Sciatic nerve (tissue), 2 donors: ENCODE data around the gene LDLRAD2. TPM values are rescaled to one million over a fixed set of nuclear protein-coding genes. Genes with fewer than 3 reads are reported as not detected.
A peak's percentile ranks its signal among the peaks of the same experiment; 100 is the strongest.
"Not testable (repeated sequence)": the region's sequence is repeated elsewhere in the genome, so short reads cannot be mapped to it uniquely, and the experiment has no call there.

ENCODE experiments used
- ATAC-seq: fragments of 200-7000 bp; cut with Tn5 transposase; one replicate; pipeline ENCODE4 v1.9.1; 2020; ENCODE audit warnings: mild to moderate bottlenecking, moderate library complexity
- DNase-seq: peaks from one replicate; pipeline ENCODE4 v3.0.0-alpha.2; 2020; ENCODE audit warnings: low spot score
- intact Hi-C: fragments of 100-400 bp; cut with DNase I; formaldehyde crosslinking; loops from one replicate; pipeline ENCODE4 v1.14.2; 2022
- total RNA-seq: library from RNA; stranded (reverse); fragmentation: NEBNext Ultra II Directional; extraction: Animal tissue kit (Norgen Biotek cat#: 25700); gene quantifications from one replicate; pipeline ENCODE4 v1.2.1, GENCODE V29; 2021
- donor health status: DM: no; HTN: no; CAD: no.
- donor health status: DM: no; HTN: no; CAD: no.

Gene LDLRAD2
- total RNA-seq, 1 donor from 2014 or later = 0.13 TPM

DNA sequence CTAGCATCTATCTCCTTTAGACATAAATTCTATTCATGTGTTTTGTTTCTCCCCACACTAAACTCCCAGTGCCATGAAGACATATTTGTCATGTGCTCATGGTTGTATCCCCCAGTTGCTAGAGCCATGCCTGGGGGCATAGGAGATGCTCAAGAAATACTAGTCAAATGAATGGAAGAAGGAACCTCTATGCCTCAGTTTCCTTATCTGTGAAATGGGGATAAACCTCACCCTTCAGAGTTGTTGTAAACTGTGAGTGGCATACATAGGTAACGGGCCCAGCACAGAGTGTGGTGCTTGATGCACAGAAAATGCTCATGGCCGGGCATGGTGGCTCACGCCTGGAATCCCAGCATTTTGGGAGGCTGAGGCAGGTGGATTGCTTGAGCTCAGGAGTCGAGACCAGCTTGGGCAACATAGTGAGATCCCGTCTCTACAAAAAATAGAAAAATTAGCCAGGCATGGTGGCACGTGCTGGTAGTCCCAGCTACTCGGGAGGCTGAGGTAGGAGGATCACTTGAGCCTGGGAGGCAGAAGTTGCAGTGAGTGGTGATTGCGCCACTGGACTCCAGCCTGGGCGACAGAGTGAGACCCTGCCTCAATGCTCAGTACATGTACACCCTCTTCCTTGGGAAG is 8.7 kb downstream of the LDLRAD2 start:
- intact Hi-C loops = loop anchor here (10.0 kb wide), 1 partner anchor 536 kb away; no protein-coding TSS in a partner anchor
- no peak for DNase-seq
- no peak for ATAC-seq

DNA sequence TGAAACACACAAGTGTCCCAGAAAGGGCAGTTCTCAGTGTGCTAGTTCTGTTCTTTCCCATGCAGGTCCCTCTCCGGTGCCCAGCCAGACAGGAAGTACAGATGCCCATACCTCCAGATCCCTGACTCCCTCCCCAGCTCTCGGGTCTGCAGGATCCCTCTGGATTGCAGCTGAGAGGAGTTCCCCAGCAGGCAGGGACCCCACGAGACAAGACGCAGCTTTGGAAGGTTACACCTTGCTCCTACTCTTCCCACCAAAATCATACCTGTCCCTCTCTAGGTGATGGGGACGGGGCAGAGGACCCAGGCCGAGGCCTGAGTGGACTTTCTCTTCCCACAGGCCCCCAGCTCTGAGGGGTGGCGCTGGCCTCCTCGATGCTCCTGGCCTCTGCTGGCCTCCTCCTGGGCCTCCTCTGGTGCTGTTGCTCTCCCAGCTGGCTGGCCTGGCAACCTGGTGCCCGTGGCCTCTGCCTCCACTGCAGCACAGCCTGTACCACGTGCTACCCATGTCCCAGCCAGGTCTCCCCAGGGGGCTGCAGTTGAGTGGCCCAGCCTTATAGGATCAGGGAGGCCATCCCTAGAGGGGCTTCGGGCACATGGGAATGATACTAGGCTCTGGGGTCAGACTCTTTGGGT is 9.4 kb downstream of the LDLRAD2 start:
- ATAC-seq (peak; percentile 5), DNase-seq (no peak)
- intact Hi-C loops = loop anchor here (10.0 kb wide), 1 partner anchor 537 kb away; no protein-coding TSS in a partner anchor

DNA sequence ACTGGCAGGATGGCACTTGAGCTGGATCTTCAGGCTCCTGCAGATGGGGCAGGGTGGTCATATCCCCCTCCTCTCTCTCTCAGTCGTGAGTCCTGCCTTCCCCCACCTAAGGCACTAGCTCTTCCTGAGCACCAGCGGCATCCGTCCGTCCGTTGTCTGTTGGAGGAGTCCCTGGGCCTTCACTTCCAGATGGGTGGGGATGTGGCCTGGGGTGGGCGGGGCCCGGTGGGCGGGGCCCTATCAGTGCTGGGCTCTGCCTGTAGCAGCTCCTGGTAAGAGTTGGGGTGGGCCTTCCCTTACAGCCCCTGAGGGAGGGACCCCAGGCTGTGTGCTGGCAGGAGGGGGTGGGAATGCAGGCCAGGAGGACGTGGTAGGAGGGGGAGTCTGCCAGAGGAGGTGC is 10.3 kb downstream of the LDLRAD2 start:
- intact Hi-C loops = loop anchor here (10.0 kb wide), 1 partner anchor 538 kb away; no protein-coding TSS in a partner anchor
- no peak for DNase-seq
- ATAC-seq = peak; percentile 54

DNA sequence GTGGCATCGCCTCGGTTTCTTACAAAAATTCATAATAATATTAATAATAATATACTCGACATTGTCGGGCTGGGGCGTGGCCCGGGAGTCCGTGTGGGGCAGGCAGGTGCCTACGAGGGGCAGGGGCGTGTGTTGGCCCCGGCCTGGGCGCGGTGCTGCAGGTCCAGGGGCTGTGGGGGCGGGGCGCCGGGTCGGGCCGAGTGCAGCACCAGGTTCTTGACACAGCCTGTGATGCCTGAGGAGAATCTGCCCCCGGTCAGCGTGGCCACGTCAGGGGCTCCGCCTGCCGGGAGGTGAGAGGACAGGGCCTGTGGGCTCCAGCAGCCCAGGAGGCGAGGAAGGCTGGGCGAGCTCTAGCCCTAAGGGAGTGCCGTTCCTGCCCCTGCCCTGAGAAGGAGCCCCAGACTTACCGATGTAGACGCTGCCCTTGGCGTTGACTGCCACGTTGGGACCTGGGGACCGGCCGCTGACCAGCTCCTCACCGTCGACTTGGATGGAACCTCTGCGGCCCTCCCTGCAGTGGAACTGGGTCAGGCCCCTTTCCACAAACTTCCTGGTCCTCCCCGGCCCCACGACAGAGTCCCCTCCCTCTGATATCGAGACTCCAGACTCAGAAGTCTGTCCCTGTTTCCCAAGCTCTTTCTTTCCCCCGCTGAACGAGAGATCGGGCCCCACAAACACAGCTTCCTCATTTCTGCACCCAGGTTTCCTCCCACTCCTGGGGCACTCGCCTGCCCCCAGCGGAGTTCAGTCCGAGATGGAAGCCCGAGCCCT is 11.3 kb downstream of the LDLRAD2 start:
- intact Hi-C loops = loop anchor here (10.0 kb wide), 1 partner anchor 539 kb away; no protein-coding TSS in a partner anchor

DNA sequence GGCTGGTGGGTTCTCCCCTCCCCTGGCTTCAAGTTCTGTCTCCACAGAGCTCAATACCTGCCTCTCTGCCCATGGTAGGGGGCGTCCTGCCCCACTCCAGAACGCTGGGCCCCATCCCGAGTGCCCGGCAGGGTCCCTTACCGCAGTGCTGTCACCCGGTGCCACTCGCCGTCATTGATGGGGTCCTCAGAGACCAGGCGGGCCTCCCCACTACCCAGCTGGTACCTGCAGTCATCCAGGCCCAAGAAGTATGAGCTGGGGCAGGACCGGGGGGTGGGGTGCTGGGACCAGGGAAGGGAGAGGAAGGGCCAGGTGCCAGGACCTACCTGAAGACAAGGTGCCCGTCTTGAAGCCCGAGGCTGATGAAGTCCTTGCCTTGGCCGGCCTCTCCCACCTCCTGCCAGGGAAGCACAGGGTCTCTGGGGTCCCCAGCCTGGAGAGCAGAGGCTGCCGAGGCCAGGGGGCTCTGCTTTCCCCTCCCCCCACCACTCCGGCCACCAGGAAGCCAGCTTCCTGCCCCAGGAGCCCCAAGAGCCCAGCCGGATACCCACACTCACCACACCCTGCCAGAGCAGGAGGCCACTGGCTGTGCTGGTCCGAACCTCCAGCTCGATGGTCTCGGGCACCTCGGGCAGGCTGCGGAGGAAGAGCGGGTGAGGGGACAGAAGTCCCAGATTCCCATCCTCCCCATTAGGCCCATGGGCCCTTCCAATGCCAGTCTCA is 12.1 kb downstream of the LDLRAD2 start:
- no peak for DNase-seq
- intact Hi-C loops = loop anchor here (10.0 kb wide), 1 partner anchor 539 kb away; no protein-coding TSS in a partner anchor
- ATAC-seq = no peak

More for the DNA sequence above, 11.3 kb downstream of the LDLRAD2 start:
- ATAC-seq (peak; percentile 29), DNase-seq (no peak)

DNA sequence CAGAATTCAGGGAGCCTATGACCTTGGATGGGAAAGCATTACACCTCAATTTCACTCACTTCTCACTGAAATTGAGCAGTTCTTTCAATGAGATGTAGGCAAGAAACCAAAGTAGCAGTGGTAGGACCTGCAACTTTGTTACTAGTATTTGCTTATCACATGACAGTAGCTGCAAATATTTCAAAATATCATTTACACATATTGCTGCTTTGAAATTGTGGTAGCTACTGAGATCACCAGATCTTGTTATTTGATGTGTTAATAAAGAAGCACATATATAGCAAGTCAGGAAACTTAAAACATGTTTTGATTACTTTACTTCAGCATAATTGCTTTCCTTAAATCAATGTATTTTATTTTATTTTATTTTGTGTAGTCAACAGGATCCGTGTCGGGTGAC is 12.9 kb downstream of the LDLRAD2 start:
- ATAC-seq = no peak
- DNase-seq = no peak
- intact Hi-C loops = loop anchor here (10.0 kb wide), 1 partner anchor 540 kb away; no protein-coding TSS in a partner anchor

DNA sequence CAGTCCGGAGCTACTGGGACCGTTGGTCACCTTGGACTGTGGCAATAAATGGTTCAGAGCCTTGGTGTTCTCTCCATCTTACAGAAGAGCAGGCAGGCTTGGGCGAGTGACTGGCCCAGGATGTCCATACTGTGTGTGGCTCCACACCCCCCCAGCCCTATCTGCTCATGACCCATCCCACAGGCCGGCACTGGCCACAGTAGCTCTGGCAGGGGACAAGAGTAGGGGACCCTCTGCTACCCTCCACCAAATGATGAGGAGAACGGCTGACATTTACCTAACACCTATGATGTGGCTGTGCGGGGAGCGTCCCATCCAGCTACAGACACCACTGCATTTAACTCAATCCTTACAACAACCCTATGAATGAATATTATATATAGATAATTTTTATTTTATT is 13.3 kb downstream of the LDLRAD2 start:
- no peak for ATAC-seq

DNA sequence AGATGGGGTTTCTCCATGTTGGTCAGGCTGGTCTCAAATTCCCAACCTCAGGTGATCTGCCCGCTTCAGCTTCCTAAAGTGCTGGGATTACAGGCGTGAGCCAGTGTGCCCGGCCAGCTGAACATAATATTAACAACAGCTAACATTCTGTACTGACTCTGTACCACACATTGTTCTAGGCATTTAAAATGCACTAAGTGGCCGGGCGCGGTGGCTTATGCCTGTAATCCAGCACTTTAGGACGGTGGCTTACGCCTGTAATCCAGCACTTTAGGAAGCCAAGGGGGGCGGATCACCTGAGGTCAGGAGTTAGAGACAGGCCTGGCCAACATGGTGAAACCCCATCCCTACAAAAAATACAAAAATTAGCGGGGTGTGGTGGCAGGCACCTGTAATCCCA is 14.6 kb downstream of the LDLRAD2 start:
- intact Hi-C loops = loop anchor here (10.0 kb wide), 1 partner anchor 542 kb away; no protein-coding TSS in a partner anchor
- ATAC-seq, DNase-seq: not testable (repeated sequence)

More for the DNA sequence above, 13.3 kb downstream of the LDLRAD2 start:
- intact Hi-C loops = loop anchor here (10.0 kb wide), 1 partner anchor 541 kb away; no protein-coding TSS in a partner anchor
- no peak for DNase-seq

DNA sequence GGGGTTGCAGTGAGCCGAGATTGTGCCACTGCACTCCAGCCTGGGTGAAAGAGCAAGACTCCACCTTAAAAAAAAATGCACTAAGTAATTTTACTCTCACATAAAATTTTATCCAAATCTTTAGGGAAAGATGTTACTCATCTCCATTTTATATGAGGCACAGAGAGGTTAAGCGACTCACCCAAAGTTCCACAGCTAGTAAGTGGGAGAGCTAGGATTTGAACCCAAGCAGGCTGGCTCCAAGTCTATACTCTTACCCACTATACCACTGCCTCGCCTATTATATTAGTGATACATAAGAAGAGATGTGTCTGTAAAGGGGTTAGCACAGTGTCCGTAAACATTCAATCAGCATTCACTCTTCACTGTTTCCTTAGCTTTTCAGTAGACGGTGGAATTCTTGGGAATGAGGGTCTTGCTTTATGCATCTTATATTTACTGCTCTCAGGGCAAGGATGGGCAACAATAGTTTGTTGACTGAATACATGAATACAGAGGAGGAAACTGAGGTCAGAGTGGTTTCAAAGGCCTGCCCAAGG is 15.1 kb downstream of the LDLRAD2 start:
- DNase-seq = no peak
- no peak for ATAC-seq
- intact Hi-C loops = loop anchor here (10.0 kb wide), 1 partner anchor 542 kb away; no protein-coding TSS in a partner anchor

DNA sequence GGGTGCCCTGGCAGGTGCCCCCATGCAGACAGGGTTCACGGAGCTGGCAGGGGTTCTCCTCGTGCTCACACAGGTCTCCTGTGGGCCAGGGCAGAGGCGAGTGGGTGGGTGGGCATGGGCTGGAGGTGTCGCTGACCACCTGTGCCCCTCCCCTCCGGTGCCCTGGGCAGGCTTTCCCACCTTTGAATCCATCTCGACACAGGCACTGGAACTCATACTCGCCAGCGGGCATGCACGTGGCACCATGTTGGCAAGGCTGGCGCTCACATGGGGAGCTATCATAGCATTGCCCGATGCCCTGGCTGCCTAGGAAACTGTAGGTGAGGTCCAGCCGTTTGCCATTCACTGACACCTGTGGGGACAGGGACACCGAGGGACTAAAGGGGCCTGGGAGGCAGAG is 16.0 kb downstream of the LDLRAD2 start:
- DNase-seq (no peak), ATAC-seq (no peak)
- intact Hi-C loops = loop anchor here (10.0 kb wide), 1 partner anchor 543 kb away; no protein-coding TSS in a partner anchor

DNA sequence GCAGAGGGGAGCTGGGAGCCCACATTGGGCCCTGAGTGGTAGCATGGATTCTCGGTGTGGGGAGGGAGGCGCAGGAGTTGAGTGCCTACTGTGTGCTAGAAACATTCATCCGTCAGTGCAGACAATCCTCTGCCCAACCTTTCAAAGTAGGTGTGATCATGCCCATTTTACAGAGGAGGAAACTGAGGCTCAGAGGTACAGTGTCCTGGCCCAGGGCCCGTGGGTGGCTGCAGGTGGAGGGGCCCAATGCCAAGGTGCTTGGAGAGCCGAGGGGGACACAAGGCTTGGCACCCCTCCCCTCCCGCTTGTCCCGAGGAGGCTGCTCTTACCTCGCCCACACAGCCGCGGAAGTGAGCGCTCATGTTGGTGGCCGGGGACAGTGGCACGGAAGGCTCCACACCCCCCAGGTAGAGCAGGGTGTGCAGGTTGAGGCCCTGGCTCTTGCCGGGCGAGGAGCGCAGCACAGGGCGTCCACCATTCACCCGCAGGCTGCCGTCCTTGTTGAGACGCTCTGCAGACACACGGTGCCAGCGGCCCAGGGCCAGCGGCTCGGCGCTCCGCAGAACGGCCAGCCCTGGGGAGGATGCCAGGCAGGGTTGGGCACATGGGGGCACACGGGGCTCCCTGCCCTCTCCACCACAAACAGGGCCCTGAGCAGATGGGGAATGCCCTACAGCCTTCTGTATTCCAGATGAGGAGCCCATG is 16.6 kb downstream of the LDLRAD2 start:
- ATAC-seq (no peak), DNase-seq (no peak)
- intact Hi-C loops = loop anchor here (10.0 kb wide), 1 partner anchor 544 kb away; no protein-coding TSS in a partner anchor

DNA sequence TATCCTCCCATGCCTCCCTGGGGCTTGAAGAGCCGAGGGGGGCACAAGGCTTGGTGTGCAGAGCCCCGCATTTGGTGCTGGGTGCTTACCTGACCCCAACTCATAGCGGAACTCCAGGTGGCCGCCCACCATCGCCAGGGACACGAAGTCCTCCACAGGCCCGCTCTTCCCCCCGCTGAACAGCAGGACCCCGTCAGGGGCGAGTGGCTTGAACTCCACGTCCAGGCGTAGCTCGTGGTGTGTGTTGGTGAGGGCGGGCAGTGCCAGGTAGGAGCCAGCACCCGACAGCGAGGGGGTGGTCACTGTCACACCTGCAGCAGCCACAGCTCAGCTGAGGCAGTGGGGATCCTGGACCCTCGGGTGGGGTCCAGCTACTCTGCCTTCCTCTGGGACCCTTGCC is 17.2 kb downstream of the LDLRAD2 start:
- no peak for DNase-seq
- ATAC-seq = no peak
- intact Hi-C loops = loop anchor here (10.0 kb wide), 1 partner anchor 544 kb away; no protein-coding TSS in a partner anchor

DNA sequence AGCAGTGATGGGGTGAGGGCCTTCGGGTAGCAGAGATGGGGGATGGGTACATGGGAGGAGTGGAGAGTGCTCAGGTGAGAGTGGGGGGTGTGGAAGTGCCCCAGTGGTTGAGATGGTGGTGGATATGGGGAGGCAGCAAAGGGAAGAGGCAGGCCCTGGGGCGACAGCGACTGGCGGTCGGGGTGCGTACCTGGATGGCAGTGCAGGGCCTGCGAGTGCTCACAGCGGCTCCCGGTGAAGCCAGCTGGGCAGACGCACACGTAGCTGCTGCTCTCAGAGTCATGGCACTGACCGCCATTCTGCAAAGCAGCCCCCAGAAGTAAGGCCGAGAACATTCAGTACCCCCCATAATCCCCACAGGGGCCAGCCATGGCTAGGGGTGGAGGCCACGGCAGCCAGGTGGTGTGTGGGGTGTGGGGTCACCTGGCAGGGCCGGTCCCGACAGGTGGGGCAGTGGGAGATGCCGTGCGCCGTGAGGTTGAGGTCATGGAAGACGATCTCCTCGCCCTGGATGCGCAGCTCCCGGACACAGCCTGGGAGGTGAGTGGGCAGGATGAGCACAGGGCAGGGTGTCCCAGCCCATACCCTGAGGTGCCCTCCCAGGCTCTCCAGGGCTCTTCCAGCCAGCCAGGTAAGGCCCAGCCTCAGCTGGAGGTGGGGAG is 18.9 kb downstream of the LDLRAD2 start:
- ATAC-seq (no peak), DNase-seq (no peak)
- intact Hi-C loops = no loop called here

DNA sequence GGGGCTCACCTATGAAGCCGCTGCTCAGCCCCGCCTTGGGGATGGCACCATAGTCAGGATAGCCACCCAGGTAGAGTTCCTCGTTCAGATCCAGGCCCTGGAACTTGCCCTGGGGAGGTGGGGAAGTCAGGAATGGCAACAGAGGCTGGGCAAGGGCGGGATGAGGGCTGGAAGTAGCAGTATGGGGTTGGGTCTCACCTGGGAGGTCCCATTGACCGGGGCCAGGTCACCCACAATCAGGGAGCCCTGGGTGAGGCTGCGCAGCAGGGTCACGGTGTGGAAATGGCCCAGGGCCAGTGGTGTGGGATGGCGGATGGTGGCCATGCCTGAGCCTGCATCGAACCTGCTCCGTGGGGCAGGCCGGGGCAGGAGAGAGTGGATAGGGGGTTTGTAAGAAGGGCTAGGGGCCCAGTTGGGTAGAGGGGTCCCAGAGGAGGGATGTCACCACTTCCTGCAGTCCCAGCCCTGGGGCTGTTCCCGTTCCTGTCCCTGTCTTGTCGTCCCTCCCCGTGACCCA is 19.4 kb downstream of the LDLRAD2 start:
- intact Hi-C loops = no loop called here
- DNase-seq = no peak
- ATAC-seq = no peak

DNA sequence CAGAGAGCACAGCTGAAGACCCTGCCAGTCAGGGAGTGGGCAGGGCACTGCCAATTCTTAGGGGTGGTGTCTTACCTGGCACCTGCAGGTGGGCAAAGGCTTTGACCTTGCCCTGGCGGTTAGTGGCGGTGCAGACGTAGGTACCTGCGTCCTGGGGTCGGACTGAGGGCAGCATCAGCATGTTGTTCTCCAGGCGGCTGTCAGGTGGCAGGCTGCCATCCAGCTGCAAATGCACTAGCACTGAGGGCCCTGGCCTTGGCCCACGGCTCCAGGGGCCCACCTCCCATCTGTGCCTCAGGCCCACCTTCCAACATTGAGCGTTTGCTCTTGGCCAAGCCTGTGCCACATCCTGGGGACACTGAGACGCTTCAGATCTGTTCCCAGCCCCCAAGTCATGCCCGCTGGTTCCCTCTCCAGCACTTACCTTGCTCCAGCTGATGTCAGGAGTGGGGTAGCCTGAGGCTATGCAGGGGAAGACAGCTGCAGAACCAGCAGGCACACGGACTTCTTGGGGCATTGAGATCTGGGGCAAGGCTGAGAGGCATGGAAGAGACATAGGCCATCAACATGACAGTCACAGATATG is 21.4 kb downstream of the LDLRAD2 start:
- intact Hi-C loops = no loop called here
- ATAC-seq (no peak), DNase-seq (no peak)

DNA sequence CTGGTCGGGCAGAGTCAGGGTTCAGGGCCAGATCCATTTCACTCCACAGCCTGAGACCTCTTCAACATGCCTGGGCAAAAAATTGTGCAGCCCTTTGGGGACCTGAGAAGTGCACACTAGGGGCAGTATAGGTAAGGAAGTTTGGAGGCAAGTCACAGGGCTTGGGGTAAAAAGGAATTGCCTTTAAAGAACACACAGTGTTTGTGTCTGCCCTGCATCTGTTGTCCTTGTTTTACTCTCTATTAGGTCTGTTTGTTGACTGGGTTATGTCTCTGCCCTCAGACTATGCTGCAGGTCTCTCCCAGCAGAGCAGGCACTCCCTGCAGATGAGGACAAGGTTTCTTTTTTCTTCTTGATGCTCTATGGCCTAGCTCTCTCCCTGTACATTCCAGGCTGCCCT is 22.0 kb downstream of the LDLRAD2 start:
- no peak for DNase-seq
- intact Hi-C loops = no loop called here
- no peak for ATAC-seq

DNA sequence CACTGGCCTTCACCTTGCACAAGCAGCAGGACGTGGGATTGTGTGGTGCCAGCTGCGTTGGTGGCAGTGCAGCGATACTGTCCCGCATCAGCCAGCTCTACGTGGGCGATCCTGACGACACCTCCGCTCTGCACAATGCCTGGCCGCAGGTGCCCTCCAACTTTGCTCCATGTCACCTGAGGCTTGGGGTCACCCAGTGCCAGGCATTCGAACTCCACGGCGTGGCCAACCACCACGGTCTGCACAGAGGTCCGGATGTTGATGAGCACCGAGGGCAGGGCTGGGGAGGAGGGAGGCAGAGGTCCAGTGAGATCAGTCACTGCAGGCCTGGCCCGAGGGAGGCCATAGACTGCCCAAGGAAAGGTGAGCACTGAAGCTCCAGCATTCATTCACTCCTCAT is 22.6 kb downstream of the LDLRAD2 start:
- no peak for DNase-seq
- ATAC-seq = no peak
- intact Hi-C loops = no loop called here
